ENCODE measurements around the gene LYPD3. TPM values are rescaled to one million over a fixed set of nuclear protein-coding genes. Genes with fewer than 3 reads are reported as not detected.

LYPD3 gene
- total RNA-seq, 1 donor from 2014 or later: not detected

- Mint-ChIP-seq H3K4me1 (no peaks in the 10 kb centered on the region), H3K27me3 (peaks cover 3% of the 10 kb centered on the region), H3K27ac (no peak overlapping the region), H3K36me3 (ENCODE audit: low read depth) (no peaks in the 10 kb centered on the region), H3K4me3 (no peak overlapping the region), H3K9me3 (peaks cover 4% of the 10 kb centered on the region)
- TF ChIP-seq, protein P1, sequence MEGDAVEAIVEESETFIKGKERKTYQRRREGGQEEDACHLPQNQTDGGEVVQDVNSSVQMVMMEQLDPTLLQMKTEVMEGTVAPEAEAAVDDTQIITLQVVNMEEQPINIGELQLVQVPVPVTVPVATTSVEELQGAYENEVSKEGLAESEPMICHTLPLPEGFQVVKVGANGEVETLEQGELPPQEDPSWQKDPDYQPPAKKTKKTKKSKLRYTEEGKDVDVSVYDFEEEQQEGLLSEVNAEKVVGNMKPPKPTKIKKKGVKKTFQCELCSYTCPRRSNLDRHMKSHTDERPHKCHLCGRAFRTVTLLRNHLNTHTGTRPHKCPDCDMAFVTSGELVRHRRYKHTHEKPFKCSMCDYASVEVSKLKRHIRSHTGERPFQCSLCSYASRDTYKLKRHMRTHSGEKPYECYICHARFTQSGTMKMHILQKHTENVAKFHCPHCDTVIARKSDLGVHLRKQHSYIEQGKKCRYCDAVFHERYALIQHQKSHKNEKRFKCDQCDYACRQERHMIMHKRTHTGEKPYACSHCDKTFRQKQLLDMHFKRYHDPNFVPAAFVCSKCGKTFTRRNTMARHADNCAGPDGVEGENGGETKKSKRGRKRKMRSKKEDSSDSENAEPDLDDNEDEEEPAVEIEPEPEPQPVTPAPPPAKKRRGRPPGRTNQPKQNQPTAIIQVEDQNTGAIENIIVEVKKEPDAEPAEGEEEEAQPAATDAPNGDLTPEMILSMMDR (IDR thresholded peaks at IDR 0.05): no peak
- CTCF ChIA-PET: interaction anchor here (1.1 kb wide), 1 partner anchor 65 kb away, joined by 3 read pairs; no protein-coding TSS in a partner anchor
- no peak for DNase-seq
- ATAC-seq (ENCODE audit: low read depth): no peak
- POLR2A ChIA-PET: no interaction called here
- intact Hi-C loops (cut with micrococcal nuclease): no loop called here
These were observed 11.4 kb downstream of the LYPD3 start for GRCh38 chr19:43454031-43454430.

DNA sequence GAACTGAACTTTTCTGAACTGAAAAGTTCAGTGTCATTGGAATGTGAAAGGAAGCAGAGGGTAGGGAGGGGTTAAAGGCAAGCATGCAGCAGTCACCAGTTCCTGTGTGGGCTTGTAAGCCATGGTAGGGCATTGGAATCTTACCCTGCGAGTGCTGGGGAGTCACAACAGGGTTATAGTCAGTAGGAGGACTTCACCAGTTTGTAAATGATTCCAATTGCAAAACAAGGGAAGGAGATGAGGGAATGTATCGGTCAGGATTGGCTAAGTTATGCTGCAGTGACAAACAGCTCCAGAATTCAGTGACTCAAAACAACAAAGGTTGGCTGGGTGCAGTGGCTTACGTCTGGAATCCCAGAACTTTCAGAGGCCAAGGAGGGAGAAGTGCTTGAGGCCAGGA lies 12.8 kb downstream of the LYPD3 start:
- POLR2A ChIA-PET: no interaction called here
- Mint-ChIP-seq H3K36me3 (ENCODE audit: low read depth) (no peaks in the 10 kb centered on the region), H3K4me3 (no peak overlapping the region), H3K27me3 (peaks cover 3% of the 10 kb centered on the region), H3K27ac (no peak overlapping the region), H3K4me1 (no peaks in the 10 kb centered on the region), H3K9me3 (peaks cover 4% of the 10 kb centered on the region)
- TF ChIP-seq, protein P1 (IDR thresholded peaks at IDR 0.05): no peak
- CTCF ChIA-PET: no interaction called here
- ATAC-seq (ENCODE audit: low read depth) (no peak), DNase-seq (no peak)
- intact Hi-C loops (cut with micrococcal nuclease): no loop called here

DNA sequence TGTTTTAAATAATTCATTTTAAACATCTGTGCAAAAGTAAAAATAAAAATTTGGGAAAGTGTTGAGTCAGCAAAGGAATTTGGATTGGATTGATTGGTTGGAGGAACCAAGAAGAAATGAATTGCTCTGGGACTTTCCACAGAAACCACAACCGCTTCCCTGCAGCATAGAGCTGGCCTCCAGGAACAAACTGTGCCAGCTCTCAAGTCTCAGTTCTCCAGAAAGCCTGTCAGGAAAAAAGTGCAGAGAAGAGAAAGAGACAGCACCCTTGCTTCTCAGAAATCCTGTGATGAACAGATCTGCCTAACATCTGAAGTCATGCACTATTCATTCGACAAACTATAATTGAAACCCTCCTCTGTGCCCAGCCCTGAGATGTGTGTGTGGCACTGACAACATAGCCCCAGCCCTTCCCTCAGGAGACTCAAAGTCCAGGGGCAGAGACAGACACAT lies 14.8 kb downstream of the LYPD3 start:
- Mint-ChIP-seq H3K36me3 (ENCODE audit: low read depth) (no peaks in the 10 kb centered on the region), H3K27me3 (peaks cover 2% of the 10 kb centered on the region), H3K27ac (no peak overlapping the region), H3K9me3 (peaks cover 4% of the 10 kb centered on the region), H3K4me3 (no peak overlapping the region), H3K4me1 (peaks cover 6% of the 10 kb centered on the region)
- DNase-seq (no peak), ATAC-seq (ENCODE audit: low read depth) (no peak)
- ChIA-PET POLR2A (no interaction called here), CTCF (interaction anchor here (1.8 kb wide), 1 partner anchor 69 kb away, joined by 8 read pairs; no protein-coding TSS in a partner anchor)
- intact Hi-C loops (cut with micrococcal nuclease): no loop called here
- TF ChIP-seq, protein P1 (IDR thresholded peaks at IDR 0.05): no peak

DNA sequence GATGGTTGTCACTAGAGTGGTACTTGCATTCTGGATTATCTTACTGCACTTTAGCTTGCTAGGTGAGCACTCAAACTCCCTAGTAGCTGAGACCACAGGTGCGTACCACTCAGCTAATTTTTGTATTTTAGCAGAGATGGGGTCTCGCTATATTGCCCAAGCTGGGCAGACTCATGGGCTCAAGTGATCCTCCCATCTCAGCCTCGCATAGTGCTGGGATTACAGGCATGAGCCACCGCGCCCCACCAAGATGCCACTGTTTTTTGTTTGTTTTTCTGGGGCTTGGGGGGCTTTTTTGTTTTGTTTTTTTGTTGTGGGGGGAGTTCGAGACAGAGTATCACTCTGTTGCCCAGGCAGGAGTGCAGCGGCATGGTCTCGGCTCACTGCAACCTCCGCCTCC lies 17.8 kb downstream of the LYPD3 start:
- CTCF ChIA-PET: interaction anchor here (0.6 to 3.4 kb wide), 24 partner anchors 9 to 362 kb away, joined by 3 to 300 read pairs (median 4); partner anchors contain the start of genes ETHE1, IRGQ, LYPD3 and PHLDB3
- intact Hi-C loops (cut with micrococcal nuclease): loop anchor here (1.0 to 10.0 kb wide), 6 partner anchors 15 to 362 kb away; partner anchors contain the start of genes IRGQ, KCNN4, PHLDB3 and ZNF576
- H3K27ac Mint-ChIP-seq: no peak overlapping the region
- TF ChIP-seq, protein P1 (IDR thresholded peaks at IDR 0.05): no peak
- H3K9me3 Mint-ChIP-seq: peaks cover 3% of the 10 kb centered on the region
- DNase-seq: no peak
- no peak overlapping the region for H3K4me3 Mint-ChIP-seq
- no peaks in the 10 kb centered on the region for H3K36me3 Mint-ChIP-seq (ENCODE audit: low read depth)
- no peak for ATAC-seq (ENCODE audit: low read depth)
- H3K4me1 Mint-ChIP-seq: peaks cover 6% of the 10 kb centered on the region
- H3K27me3 Mint-ChIP-seq: no peaks in the 10 kb centered on the region
- POLR2A ChIA-PET: interaction anchor here (0.9 to 2.9 kb wide), 5 partner anchors 15 to 147 kb away, joined by 3 to 37 read pairs (median 5); no protein-coding TSS in a partner anchor

GRCh38 chr19:43446746-43447489 lies 18.5 kb downstream of the LYPD3 start:
- ChIA-PET POLR2A (interaction anchor here (0.9 to 2.9 kb wide), 6 partner anchors 14 to 148 kb away, joined by 3 to 37 read pairs (median 4); no protein-coding TSS in a partner anchor), CTCF (interaction anchor here (0.6 to 3.4 kb wide), 27 partner anchors 8 to 362 kb away, joined by 3 to 300 read pairs (median 4); partner anchors contain the start of genes ETHE1, IRGQ, LYPD3 and PHLDB3)
- no peak overlapping the region for H3K27ac Mint-ChIP-seq
- TF ChIP-seq, protein P1 (IDR thresholded peaks at IDR 0.05): peak; percentile 47
- intact Hi-C loops (cut with micrococcal nuclease): loop anchor here (1.0 to 10.0 kb wide), 6 partner anchors 14 to 362 kb away; partner anchors contain the start of genes IRGQ, KCNN4, PHLDB3 and ZNF576
- no peaks in the 10 kb centered on the region for H3K36me3 Mint-ChIP-seq (ENCODE audit: low read depth)
- peaks cover 6% of the 10 kb centered on the region for H3K4me1 Mint-ChIP-seq
- peak; percentile 67 for DNase-seq
- peak; percentile 90 for ATAC-seq (ENCODE audit: low read depth)
- H3K4me3 Mint-ChIP-seq: no peak overlapping the region
- H3K9me3 Mint-ChIP-seq: no peaks in the 10 kb centered on the region
- H3K27me3 Mint-ChIP-seq: no peaks in the 10 kb centered on the region
